IMR-90 (cell line): Measurements from ENCODE around the gene LEF1.

Experiments used
- BHLHE40 ChIP-seq: fragments of 150-350 bp; IDR thresholded peaks from 2 replicates; pipeline ENCODE4 v1.6.1; 2016; ENCODE audit warnings: mild to moderate bottlenecking, low read depth, low read length
- CEBPB ChIP-seq: IDR thresholded peaks from 2 replicates; pipeline ENCODE4 v1.6.1; 2012; ENCODE audit warnings: low read depth, low read length, improper control_type of control experiment
- CHD1 ChIP-seq: IDR thresholded peaks from 2 replicates; pipeline ENCODE4 v1.6.1; 2012; ENCODE audit warnings: low read depth, low read length, improper control_type of control experiment
- MXI1 ChIP-seq: IDR thresholded peaks from 2 replicates; pipeline ENCODE4 v1.6.1; 2012; ENCODE audit warnings: low read depth, mild to moderate bottlenecking, low read length, moderate library complexity, borderline replicate concordance
- POLR2A ChIP-seq: IDR thresholded peaks from 2 replicates; pipeline ENCODE4 v1.6.1; 2012; ENCODE audit warnings: mild to moderate bottlenecking, low read depth, low read length
- RAD21 ChIP-seq: IDR thresholded peaks from 2 replicates; pipeline ENCODE4 v1.6.1; 2012; ENCODE audit warnings: low read length, improper control_type of control experiment
- RCOR1 ChIP-seq: IDR thresholded peaks from 2 replicates; pipeline ENCODE4 v1.6.1; 2012; ENCODE audit warnings: mild to moderate bottlenecking, low read length, improper control_type of control experiment; ENCODE audit not compliant: insufficient replicate concordance
- RFX5 ChIP-seq: IDR thresholded peaks from 2 replicates; pipeline ENCODE4 v1.8.0; 2012; ENCODE audit warnings: low read depth, mild to moderate bottlenecking, low read length, moderate library complexity
- SMC3 ChIP-seq: fragments of 150-350 bp; IDR thresholded peaks from 2 replicates; pipeline ENCODE4 v1.6.1; 2016; ENCODE audit warnings: low read depth, mild to moderate bottlenecking, antibody characterized with exemption, low read length, moderate library complexity
- TF ChIP-seq, protein P1 (sequence below): conservative IDR thresholded peaks from 2 replicates; pipeline ENCODE4 v1.5.1; 2012; ENCODE audit warnings: mild to moderate bottlenecking, low read depth, low read length, improper control_type of control experiment
- TF ChIP-seq, protein P2 (sequence below): fragments of 150-350 bp; IDR thresholded peaks from 2 replicates; pipeline ENCODE4 v1.6.1; 2017; ENCODE audit warnings: mild to moderate bottlenecking, antibody characterized with exemption, low read length, low read depth

DNA sequence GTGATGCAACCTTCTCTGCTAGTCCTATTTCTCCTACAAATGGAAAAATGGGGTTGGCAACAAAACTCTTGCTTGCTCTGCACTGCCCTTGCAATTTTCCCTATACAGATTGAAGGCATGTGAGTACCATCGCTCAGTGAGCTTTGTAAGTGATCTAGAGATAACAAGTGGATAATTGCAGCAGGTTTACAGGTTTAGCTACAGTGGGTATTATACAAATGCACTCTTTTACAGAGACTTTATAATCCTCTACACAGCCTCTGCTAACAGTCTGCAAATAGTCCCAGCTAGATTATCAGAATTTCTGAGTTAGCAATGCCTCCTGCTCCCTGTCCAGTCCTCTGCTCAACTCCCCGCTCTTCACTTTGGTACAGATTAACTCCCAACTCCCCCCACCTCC, 11.1 kb downstream of the LEF1 start:
- TF ChIP-seq CEBPB, result no peak
- TF ChIP-seq, protein P1, sequence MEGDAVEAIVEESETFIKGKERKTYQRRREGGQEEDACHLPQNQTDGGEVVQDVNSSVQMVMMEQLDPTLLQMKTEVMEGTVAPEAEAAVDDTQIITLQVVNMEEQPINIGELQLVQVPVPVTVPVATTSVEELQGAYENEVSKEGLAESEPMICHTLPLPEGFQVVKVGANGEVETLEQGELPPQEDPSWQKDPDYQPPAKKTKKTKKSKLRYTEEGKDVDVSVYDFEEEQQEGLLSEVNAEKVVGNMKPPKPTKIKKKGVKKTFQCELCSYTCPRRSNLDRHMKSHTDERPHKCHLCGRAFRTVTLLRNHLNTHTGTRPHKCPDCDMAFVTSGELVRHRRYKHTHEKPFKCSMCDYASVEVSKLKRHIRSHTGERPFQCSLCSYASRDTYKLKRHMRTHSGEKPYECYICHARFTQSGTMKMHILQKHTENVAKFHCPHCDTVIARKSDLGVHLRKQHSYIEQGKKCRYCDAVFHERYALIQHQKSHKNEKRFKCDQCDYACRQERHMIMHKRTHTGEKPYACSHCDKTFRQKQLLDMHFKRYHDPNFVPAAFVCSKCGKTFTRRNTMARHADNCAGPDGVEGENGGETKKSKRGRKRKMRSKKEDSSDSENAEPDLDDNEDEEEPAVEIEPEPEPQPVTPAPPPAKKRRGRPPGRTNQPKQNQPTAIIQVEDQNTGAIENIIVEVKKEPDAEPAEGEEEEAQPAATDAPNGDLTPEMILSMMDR, result no peak
- TF ChIP-seq BHLHE40, result no peak
- TF ChIP-seq, protein P2, sequence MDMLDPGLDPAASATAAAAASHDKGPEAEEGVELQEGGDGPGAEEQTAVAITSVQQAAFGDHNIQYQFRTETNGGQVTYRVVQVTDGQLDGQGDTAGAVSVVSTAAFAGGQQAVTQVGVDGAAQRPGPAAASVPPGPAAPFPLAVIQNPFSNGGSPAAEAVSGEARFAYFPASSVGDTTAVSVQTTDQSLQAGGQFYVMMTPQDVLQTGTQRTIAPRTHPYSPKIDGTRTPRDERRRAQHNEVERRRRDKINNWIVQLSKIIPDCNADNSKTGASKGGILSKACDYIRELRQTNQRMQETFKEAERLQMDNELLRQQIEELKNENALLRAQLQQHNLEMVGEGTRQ, result no peak
- no peak for TF ChIP-seq POLR2A
- no peak for TF ChIP-seq SMC3
- TF ChIP-seq RFX5, result no peak
- TF ChIP-seq RCOR1, result no peak
- TF ChIP-seq RAD21, result no peak
- TF ChIP-seq CHD1, result no peak
- no peak for TF ChIP-seq MXI1
